ENCODE results near the gene TGM2. TPM values are rescaled to one million over a fixed set of nuclear protein-coding genes. Genes with fewer than 3 reads are reported as not detected.

The TGM2 gene
- total RNA-seq, 1 donor from 2014 or later, result 92.8 TPM

DNA sequence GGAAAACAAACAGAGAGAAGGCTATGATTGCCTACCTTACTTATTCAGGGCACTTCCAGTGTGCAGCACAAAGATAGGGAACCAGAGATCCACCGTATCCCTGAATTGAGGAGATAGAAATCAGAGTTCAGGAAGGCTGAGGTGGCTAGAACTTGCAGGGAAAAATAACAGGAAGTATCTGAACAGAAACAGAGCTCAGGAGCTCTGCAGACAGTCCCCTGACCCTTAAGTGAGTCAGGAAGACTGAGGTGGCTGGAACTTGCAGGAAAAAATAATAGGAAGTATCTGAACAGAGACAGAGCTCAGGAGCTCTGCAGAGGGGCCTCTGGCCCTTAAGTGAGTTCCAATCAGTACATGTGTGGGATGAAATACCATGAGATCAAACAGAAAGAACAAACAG lies 66.1 kb downstream of the TGM2 start:
- Histone ChIP-seq H3K27ac (no peak overlapping the region), H3K4me1 (peaks cover 13% of the 10 kb centered on the region), H3K27me3 (no peaks in the 10 kb centered on the region), H3K36me3 (no peaks in the 10 kb centered on the region), H3K4me3 (no peak overlapping the region), H3K9me3 (no peaks in the 10 kb centered on the region)
- peak in 1 of 2 donors; percentile 54 for DNase-seq (ENCODE audit: extremely low spot score in 2 of 2)
- intact Hi-C loops (cut with DNase I), result no loop called here
- TF ChIP-seq, protein P1, sequence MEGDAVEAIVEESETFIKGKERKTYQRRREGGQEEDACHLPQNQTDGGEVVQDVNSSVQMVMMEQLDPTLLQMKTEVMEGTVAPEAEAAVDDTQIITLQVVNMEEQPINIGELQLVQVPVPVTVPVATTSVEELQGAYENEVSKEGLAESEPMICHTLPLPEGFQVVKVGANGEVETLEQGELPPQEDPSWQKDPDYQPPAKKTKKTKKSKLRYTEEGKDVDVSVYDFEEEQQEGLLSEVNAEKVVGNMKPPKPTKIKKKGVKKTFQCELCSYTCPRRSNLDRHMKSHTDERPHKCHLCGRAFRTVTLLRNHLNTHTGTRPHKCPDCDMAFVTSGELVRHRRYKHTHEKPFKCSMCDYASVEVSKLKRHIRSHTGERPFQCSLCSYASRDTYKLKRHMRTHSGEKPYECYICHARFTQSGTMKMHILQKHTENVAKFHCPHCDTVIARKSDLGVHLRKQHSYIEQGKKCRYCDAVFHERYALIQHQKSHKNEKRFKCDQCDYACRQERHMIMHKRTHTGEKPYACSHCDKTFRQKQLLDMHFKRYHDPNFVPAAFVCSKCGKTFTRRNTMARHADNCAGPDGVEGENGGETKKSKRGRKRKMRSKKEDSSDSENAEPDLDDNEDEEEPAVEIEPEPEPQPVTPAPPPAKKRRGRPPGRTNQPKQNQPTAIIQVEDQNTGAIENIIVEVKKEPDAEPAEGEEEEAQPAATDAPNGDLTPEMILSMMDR (IDR thresholded peaks at IDR 0.05), result no peak
- TF ChIP-seq POLR2A (IDR thresholded peaks at IDR 0.05) (no peak), POLR2AphosphoS5 (IDR thresholded peaks at IDR 0.05; ENCODE audit: insufficient read depth in 1 of 2, low read depth in 1 of 2) (no peak)

DNA sequence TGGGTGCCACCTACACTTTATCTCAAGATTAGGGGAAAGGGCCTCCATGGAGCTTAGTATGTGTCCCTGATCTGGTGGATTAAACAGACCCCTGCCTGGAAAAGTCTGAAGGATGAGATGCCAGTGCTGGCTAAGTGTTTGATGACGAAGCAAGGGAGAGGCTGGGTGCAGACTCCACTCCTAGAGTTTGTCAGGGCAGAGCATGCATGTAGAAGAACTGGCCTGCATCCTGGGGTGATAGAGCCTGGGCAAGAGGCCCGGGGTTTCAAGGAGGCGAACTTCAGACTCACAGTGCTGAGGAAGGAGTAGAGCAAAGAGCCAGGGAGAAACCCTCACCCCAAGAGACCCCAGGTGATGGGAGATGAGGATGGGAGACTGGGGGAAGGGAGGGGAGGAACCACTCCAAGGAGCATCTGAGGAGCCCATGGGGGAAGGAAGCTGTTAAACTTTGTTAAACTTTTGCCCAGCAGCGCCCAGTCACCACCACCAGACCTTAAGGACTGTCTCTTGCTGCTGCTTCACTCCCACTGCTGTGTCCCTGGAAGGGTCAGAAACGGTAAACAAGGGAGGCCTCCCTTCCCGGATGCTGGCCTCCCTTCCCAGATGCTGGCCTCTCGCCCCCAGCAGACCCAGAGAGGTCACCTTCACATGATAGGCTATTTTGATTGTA lies 69.9 kb downstream of the TGM2 start:
- peak in 1 of 2 donors; percentile 80 for DNase-seq (ENCODE audit: extremely low spot score in 2 of 2)
- Histone ChIP-seq H3K9me3 (no peaks in the 10 kb centered on the region), H3K4me3 (no peak overlapping the region), H3K4me1 (peaks cover 13% of the 10 kb centered on the region), H3K27me3 (no peaks in the 10 kb centered on the region), H3K36me3 (peaks cover 0 to 4% of the 10 kb centered on the region in 2 donors), H3K27ac (peak overlapping the region; percentile 1)
- intact Hi-C loops (cut with DNase I), result no loop called here
- TF ChIP-seq POLR2AphosphoS5 (IDR thresholded peaks at IDR 0.05; ENCODE audit: insufficient read depth in 1 of 2, low read depth in 1 of 2) (no peak), POLR2A (IDR thresholded peaks at IDR 0.05) (no peak)
- TF ChIP-seq, protein P1 (IDR thresholded peaks at IDR 0.05), result no peak

DNA sequence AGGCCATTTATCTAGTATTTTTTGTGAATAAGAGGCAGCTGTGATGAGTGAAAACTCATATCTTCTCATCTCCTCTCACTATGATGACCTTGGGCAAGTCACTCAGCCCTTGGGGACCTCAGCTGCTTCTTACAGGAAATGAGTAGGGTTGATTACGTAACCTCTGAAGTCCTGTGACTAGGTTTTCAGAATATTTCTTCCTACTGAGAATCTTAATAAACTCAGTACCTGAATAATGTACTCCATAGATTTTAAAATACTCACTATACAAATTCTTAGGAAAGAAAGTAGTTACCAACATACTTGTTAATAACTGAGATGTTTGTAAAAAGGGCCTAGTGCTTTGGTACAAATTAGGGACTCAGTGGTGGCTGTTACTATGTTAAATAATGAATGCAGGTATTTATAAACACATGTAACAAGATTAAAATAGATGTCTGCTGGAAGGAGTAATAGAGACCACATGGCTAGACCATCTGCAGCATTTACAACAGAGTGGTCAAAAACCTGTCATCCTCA lies 70.6 kb downstream of the TGM2 start:
- peak in 1 of 2 donors; percentile 34 for DNase-seq (ENCODE audit: extremely low spot score in 2 of 2)
- TF ChIP-seq POLR2AphosphoS5 (IDR thresholded peaks at IDR 0.05; ENCODE audit: insufficient read depth in 1 of 2, low read depth in 1 of 2) (peak in 1 of 2 donors; percentile 31), POLR2A (IDR thresholded peaks at IDR 0.05) (no peak)
- TF ChIP-seq, protein P1 (IDR thresholded peaks at IDR 0.05), result no peak
- H3K4me3 ChIP-seq, result no peak overlapping the region

DNA sequence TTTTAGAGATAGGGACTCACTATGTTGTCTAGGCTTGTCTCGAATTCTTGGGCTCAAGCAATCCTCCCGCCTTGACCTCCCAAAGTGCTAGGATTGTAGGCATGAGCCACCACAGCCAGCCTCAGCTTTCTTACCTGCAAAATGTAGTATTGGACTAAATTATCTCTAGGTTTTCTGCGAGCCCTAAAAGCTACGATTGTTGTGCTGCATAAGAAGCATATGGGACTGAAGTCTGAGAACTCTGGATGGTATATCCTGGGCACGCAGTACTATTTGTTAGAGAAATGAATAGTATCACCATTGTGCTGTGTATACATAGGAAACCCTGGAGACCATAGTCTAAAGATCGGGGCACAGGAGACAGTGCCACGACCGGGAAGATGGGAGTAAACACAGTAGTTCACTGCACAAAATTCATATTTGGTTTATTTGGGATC lies 71.4 kb downstream of the TGM2 start:
- H3K36me3 ChIP-seq, result peaks cover 5 to 15% of the 10 kb centered on the region in 2 donors
- peak in 1 of 2 donors; percentile 58 for DNase-seq (ENCODE audit: extremely low spot score in 2 of 2)
- peaks cover 13% of the 10 kb centered on the region for H3K4me1 ChIP-seq
- no peaks in the 10 kb centered on the region for H3K27me3 ChIP-seq
- H3K4me3 ChIP-seq, result no peak overlapping the region
- TF ChIP-seq POLR2AphosphoS5 (IDR thresholded peaks at IDR 0.05; ENCODE audit: insufficient read depth in 1 of 2, low read depth in 1 of 2) (no peak), POLR2A (IDR thresholded peaks at IDR 0.05) (no peak)
- TF ChIP-seq, protein P1 (IDR thresholded peaks at IDR 0.05), result no peak
- H3K9me3 ChIP-seq, result no peaks in the 10 kb centered on the region
- H3K27ac ChIP-seq, result no peak overlapping the region
- intact Hi-C loops (cut with DNase I), result no loop called here

More for the DNA sequence above, 70.6 kb downstream of the TGM2 start:
- Histone ChIP-seq H3K36me3 (peaks cover 2 to 11% of the 10 kb centered on the region in 2 donors), H3K4me1 (peaks cover 13% of the 10 kb centered on the region), H3K9me3 (no peaks in the 10 kb centered on the region), H3K27me3 (no peaks in the 10 kb centered on the region), H3K27ac (no peak overlapping the region)
- intact Hi-C loops (cut with DNase I), result no loop called here

DNA sequence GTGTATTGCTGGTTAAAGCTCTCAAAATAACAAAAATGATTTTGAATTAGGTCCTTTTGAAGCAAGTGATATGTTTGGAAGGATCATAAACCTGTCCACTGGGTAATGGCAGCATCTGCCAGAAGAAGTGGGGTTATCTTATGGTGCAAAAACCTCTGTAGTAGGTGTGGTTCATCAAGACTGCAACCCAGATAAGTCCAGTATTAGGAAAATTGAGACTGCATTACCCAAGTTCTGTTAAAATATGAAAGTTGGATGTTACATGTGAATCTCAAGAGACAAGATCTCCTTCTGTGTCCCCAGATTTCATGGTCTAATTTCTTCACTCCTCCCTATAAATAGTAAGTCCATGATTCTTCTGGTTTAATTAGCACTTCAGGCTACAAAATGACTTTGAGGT lies 72.2 kb downstream of the TGM2 start:
- no peak for DNase-seq (ENCODE audit: extremely low spot score in 2 of 2)
- Histone ChIP-seq H3K27ac (no peak overlapping the region), H3K27me3 (no peaks in the 10 kb centered on the region), H3K36me3 (peaks cover 5 to 22% of the 10 kb centered on the region in 2 donors), H3K4me1 (peaks cover 13% of the 10 kb centered on the region), H3K4me3 (no peak overlapping the region), H3K9me3 (no peaks in the 10 kb centered on the region)
- intact Hi-C loops (cut with DNase I), result no loop called here
- TF ChIP-seq, protein P1 (IDR thresholded peaks at IDR 0.05), result no peak
- no peak for TF ChIP-seq POLR2AphosphoS5 (IDR thresholded peaks at IDR 0.05; ENCODE audit: insufficient read depth in 1 of 2, low read depth in 1 of 2)
- TF ChIP-seq POLR2A (IDR thresholded peaks at IDR 0.05), result no peak
